ENCODE data around the gene CELA2A.
A peak's percentile ranks its signal among the peaks of the same experiment; 100 is the strongest.
"Not testable (repeated sequence)": the region's sequence is repeated elsewhere in the genome, so short reads cannot be mapped to it uniquely, and the experiment has no call there.

The CELA2A gene

GRCh38 chr1:15513919-15514318 is 57.4 kb downstream of the CELA2A start:
- no peak for TF ChIP-seq Cebpa-rat (IDR thresholded peaks at IDR 0.05)
- Histone ChIP-seq H3K27me3 (no peaks in the 10 kb centered on the region), H3K4me2 (no peak overlapping the region), H4K20me1 (peaks cover 0 to 3% (median 0%) of the 10 kb centered on the region in 11 experiments; a peak in 2 of 22 replicates), H3K36me3 (peaks cover 21 to 53% (median 34%) of the 10 kb centered on the region in 11 experiments), H3K4me1 (peaks cover 22 to 36% (median 31%) of the 10 kb centered on the region in 10 experiments), H3K9me3 (replicated peaks in 1 of 11) (no peaks in the 10 kb centered on the region), H3K27ac (peak overlapping the region in 6 of 11 experiments; percentile 12 to 86 (median 58); a peak in 4 of 22 replicates), H3K4me3 (no peak overlapping the region), H3K9ac (no peak overlapping the region)

- H3K27ac ChIP-seq = peak overlapping the region in 7 of 11 experiments; percentile 12 to 86 (median 54); a peak in 10 of 22 replicates
- H3K27me3 ChIP-seq; H3K9me3 ChIP-seq (replicated peaks in 1 of 11); H3K4me3 ChIP-seq; H4K20me1 ChIP-seq: not testable (repeated sequence)
- H3K4me2 ChIP-seq = peak overlapping the region in 8 of 11 experiments; percentile 56 to 86 (median 78); a peak in 12 of 22 replicates
- H3K4me1 ChIP-seq = peaks cover 20 to 36% (median 30%) of the 10 kb centered on the region in 10 experiments
- H3K9ac ChIP-seq = 0 out of 22 replicates have a peak overlapping the region, but pooled peaks of 1 of the 11 experiments have one; percentile 58
- H3K36me3 ChIP-seq = peaks cover 21 to 50% (median 34%) of the 10 kb centered on the region in 11 experiments
These were observed 58.0 kb downstream of the CELA2A start for GRCh38 chr1:15514557-15514956.

- Histone ChIP-seq H3K4me3 (no peak overlapping the region), H3K4me1 (peaks cover 14 to 36% (median 26%) of the 10 kb centered on the region in 10 experiments), H4K20me1 (peaks cover 0 to 3% (median 0%) of the 10 kb centered on the region in 11 experiments; a peak in 3 of 22 replicates), H3K27ac (peak overlapping the region in 8 of 11 experiments; percentile 7 to 86 (median 57); a peak in 14 of 22 replicates), H3K9me3 (replicated peaks in 1 of 11) (no peaks in the 10 kb centered on the region), H3K36me3 (peaks cover 21 to 50% (median 34%) of the 10 kb centered on the region in 11 experiments), H3K4me2 (peak overlapping the region; percentile 33 to 86 (median 67)), H3K9ac (peak overlapping the region in 2 of 11 experiments; percentile 3 to 58; a peak in 3 of 22 replicates), H3K27me3 (no peaks in the 10 kb centered on the region)
- TF ChIP-seq Cebpa-rat (IDR thresholded peaks at IDR 0.05) = no peak
These were observed 58.6 kb downstream of the CELA2A start for GRCh38 chr1:15515022-15515663.

GRCh38 chr1:15519625-15520024 is 63.1 kb downstream of the CELA2A start:
- TF ChIP-seq Cebpa-rat (IDR thresholded peaks at IDR 0.05) = no peak
- peaks cover 0 to 11% (median 0%) of the 10 kb centered on the region in 11 experiments; a peak in 5 of 22 replicates for H4K20me1 ChIP-seq
- H3K9me3 ChIP-seq (replicated peaks in 1 of 11) = no peaks in the 10 kb centered on the region
- H3K27me3 ChIP-seq = no peaks in the 10 kb centered on the region
- no peak overlapping the region for H3K4me3 ChIP-seq
- H3K36me3 ChIP-seq = peaks cover 16 to 24% (median 20%) of the 10 kb centered on the region in 11 experiments; a peak in 21 of 22 replicates
- H3K4me1 ChIP-seq = peaks cover 28 to 55% (median 44%) of the 10 kb centered on the region in 10 experiments
- no peak overlapping the region for H3K4me2 ChIP-seq
- no peak overlapping the region for H3K9ac ChIP-seq
- H3K27ac ChIP-seq = no peak overlapping the region

- H3K9me3 ChIP-seq (replicated peaks in 1 of 11); H3K27ac ChIP-seq; H3K4me3 ChIP-seq; H3K27me3 ChIP-seq; H3K9ac ChIP-seq: not testable (repeated sequence)
- H4K20me1 ChIP-seq = peaks cover 0 to 11% (median 0%) of the 10 kb centered on the region in 11 experiments; a peak in 5 of 22 replicates
- peaks cover 26 to 49% (median 40%) of the 10 kb centered on the region in 10 experiments for H3K4me1 ChIP-seq
- peak overlapping the region in 7 of 11 experiments; percentile 4 to 93 (median 78); a peak in 9 of 22 replicates for H3K4me2 ChIP-seq
- H3K36me3 ChIP-seq = peaks cover 13 to 22% (median 18%) of the 10 kb centered on the region in 11 experiments; a peak in 21 of 22 replicates
These were observed 64.8 kb downstream of the CELA2A start for GRCh38 chr1:15521206-15521906.

Measured in BLaER1 treated with 17β-estradiol and CSF1 and Interleukin-3, amounts not matched to agents 10 nM and 100 nM (cell line).